GM12875 (cell line): Measurements from ENCODE around the gene SHISAL1.

Experiments used
- H3K4me3 ChIP-seq: one replicate; pipeline ENCODE4 v1.5.1; 2011; ENCODE audit warnings: low read depth, low read length, control low read depth
- CTCF ChIP-seq: IDR thresholded peaks from 2 replicates; pipeline ENCODE4 v1.5.1; 2011; ENCODE audit warnings: low read depth, mild to moderate bottlenecking, control low read depth, inconsistent platforms, low read length, moderate library complexity, borderline replicate concordance; ENCODE audit not compliant: insufficient read depth

The SHISAL1 gene

GRCh38 chr22:44299124-44299523 lies 13.6 kb downstream of the SHISAL1 start:
- no peak for TF ChIP-seq CTCF
- no peak overlapping the region for H3K4me3 ChIP-seq

DNA sequence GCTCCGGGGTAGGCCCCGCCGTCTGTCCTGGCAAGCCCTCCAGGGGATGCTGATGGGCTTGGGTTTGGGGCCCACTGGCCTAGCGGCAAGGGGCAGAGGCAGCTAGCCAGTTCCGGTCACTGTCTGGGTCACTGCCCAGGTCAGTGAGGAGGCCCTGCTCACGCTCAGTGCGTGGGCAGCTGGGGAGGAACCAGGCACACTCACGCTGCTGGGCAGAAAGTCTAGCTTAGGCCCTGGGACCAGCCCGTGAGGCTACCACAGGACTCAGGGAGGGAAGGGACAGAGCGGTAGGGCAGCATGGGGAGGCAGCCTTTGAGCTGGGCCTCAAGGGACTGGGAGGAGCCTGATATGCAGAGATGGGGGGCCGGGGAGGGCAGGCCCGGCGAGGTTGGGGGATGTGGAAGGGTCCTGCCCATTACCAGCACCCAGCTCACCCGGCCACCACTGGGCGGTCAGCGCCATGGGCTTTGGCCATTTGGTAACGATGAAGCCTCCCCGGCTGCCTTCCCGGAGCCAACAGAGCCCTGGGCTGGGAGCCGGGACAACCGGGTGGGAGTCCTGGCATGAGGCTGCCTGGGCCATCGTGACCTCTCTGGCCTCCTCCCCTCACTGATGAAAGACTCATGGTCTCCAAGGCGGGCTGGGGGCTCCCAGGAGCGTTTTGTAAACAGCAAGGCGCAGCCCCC lies 14.2 kb downstream of the SHISAL1 start:
- no peak overlapping the region for H3K4me3 ChIP-seq
- TF ChIP-seq CTCF, result no peak

DNA sequence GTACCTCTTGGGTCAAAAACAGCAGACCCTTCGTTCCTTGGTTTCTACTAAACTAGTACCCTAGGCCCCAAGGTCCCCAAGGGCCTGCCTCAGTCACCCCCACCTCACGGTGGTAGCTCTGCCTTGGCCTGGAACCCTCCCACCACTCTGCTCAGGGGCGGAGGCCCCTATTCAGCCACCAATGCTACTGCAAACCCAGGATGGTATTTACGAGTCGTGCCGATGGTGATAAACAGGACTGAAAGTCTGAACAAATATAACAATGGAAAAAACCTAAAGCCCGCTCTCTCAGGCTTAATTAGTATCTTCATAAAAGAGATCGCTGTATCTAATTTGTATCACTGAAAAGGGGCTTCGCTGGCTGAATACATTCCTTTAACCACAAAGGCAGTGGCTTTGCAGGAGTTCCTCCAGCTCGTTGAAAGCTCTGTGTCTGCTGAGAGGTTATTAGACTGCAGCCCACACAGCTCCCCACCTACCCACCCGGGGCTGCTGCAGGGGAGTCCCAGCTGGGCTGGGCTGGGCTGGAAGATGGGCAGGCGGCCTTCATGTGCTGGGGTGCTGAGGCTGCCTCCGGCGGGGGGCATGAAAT lies 15.2 kb downstream of the SHISAL1 start:
- TF ChIP-seq CTCF, result no peak
- H3K4me3 ChIP-seq, result no peak overlapping the region

DNA sequence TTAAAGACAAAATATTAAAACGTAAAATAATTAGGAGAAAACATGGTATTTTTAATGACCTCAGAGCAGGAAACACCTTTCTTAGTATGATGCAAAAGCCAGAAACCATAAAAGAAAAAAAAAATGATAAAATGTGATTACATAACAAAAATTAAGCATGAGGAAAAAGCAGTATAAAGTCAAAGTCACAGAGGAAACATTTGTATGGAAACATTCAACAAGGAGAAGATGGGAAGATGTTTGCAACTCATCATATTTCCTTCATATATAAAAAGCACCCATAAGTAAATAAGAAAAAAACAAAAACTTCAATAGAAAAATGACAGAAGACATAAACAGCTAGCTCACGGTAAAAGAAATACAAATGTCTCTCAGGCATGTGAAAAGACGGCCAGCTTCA lies 17.3 kb downstream of the SHISAL1 start:
- H3K4me3 ChIP-seq, result no peak overlapping the region
- TF ChIP-seq CTCF, result no peak

DNA sequence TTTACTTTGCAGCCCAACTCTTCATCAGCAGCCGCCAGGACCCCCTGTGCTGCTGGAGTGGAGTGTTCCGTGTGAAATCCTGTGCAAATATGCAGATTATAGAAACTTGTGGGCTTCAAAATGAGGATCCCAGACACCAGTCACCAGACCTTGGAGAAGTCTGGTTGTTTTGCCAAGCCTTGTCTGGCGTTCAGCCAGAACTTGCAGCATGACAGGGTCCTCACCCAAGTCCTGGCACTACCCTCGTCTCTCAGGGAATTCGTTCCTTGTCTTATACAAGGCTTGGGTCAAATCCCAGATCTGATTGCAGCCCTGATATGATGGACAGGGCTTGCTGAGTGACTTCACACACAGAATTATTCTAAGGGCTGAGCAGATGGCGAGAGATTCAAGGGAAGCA lies 18.9 kb downstream of the SHISAL1 start:
- no peak overlapping the region for H3K4me3 ChIP-seq
- no peak for TF ChIP-seq CTCF

DNA sequence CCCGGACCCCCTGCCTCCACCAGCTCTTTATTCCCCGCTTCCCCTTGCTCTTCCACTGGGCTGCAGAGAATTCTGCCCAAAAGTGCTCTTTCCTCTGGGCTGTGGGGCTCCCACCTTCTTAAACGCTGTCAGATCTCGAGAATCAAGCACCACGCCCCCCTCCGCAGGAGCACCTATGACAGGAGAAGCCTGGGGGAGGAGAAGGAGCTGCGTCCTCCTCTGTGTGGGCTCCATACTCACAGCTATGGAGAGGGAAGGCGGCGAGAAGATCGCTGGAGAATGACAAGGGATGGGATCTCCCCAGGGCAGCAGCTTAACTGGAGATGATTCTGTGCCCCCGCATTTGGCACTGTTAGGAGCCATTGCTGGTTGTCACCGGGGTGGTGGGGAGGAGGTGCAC lies 19.7 kb downstream of the SHISAL1 start:
- no peak overlapping the region for H3K4me3 ChIP-seq

More for the DNA sequence above, 19.7 kb downstream of the SHISAL1 start:
- no peak for TF ChIP-seq CTCF
